HG03066 (cell line): ENCODE results near the gene ALX4.

Experiments used
- ATAC-seq: cut with Tn5 transposase; IDR thresholded peaks from one replicate; pipeline ENCODE4 v1.9.1; 2021; ENCODE audit warnings: low read depth; ENCODE audit not compliant: unreplicated experiment

The ALX4 gene

DNA sequence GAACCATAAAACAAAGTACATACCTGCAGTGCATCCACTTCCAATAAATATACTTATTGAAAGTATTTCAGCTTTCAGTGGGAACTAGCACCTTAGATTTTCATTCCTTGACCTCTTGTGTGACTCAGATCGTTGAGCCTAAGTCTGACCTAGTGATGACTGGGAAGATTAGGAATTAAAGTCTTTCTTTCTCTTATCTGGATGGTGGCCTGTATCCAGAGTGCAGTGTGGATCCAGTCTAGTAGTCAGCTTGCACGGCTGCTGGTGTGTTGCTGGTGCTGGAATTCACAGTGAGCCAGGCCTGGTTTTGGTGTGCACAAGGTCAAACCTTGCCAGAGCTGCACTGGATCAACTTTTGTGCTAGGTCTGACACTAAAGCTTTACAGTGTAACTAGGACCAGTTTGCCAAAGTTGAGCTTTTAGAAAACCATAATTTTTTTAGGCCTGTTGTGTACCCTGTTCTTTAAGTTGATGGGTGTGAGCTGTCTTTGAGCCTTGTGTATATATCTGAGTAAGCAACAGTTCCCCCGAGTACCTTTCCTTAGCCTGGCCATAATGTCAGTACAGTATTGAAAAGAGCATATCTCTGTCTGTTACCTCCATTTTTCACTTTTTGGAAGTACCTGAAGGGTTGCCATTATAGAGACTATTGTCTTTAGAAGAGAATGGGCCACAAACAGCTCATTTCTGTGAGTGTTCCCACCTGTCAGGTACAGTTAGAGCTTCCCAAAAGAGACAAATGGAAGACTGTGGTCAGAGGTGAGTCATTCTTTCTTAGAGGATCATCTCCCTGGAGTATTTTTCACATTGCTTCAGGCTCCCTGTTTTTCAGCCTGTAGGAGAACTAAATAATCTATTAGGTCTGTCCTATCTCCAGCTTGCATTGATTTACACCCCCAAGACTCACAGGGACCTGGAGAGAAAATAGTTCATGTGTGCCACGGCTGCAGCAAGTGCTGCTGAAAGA is 89.8 kb downstream of the ALX4 start:
- no peak for ATAC-seq

DNA sequence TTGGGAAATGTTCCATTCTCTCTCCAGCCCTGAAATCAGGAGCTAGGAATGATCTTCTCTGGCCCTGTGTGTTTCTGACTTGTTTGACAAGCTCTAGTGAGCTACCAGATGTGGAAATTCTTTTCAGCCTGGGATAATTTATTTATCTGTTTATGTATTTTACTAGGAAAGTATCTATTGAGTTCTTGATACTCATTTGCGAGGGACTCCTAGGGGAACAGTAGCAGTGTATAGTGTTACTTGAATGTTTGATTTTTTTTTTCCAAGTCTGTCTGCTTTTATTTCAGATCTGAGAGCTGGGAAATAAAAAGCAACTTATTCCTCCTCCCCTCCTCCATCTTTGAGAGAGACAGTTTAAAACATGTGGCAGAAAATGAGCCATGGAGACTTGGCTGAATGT is 92.5 kb downstream of the ALX4 start:
- no peak for ATAC-seq

DNA sequence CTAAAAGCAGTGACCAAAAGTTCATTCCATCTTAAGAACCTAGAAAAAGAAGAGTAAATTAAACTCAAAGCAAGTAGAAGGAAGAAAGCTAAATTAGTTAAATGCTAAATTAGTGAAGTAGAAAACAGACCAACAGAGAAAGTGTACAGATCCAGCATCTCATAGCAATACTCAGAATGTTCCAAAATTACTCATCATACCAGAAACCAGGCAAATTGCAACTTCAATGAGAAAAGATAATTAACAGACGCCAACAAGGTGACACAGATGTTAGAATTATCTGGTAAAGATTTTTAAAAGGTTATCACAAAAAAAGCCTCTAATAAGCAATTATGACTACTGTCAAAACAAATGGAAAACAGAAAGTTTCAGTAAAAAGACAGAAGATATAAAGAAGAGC is 96.8 kb downstream of the ALX4 start:
- no peak for ATAC-seq

DNA sequence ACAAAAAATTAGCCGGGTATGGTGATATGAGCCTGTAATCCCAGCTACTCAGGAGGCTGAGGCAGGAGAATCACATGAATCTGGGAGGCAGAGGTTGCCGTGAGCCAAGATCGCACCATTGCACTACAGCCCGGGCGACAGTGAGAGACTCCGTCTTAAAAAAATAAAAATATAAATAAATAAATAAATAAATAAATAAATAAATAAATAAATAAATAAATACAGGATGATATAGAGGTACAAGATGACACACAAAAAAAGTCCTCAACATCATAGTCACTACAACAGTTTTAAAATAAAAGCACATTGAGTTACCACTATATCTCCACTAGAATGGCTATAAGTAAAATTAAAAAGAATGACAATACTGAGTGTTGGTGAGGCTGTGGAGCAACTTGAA is 97.8 kb downstream of the ALX4 start:
- no peak for ATAC-seq
